Activated T-helper 1 cell treated with Interleukin-2 at 50 U/mL for 16 hours (primary cell): ENCODE measurements around the gene RARG.
A peak's percentile ranks its signal among the peaks of the same experiment; 100 is the strongest.
"Not testable (repeated sequence)": the region's sequence is repeated elsewhere in the genome, so short reads cannot be mapped to it uniquely, and the experiment has no call there.

ENCODE experiments used
- DNase-seq: peaks from one replicate; pipeline ENCODE4 v3.0.0-alpha.2; 2020; ENCODE audit warnings: low read depth

Gene RARG

DNA sequence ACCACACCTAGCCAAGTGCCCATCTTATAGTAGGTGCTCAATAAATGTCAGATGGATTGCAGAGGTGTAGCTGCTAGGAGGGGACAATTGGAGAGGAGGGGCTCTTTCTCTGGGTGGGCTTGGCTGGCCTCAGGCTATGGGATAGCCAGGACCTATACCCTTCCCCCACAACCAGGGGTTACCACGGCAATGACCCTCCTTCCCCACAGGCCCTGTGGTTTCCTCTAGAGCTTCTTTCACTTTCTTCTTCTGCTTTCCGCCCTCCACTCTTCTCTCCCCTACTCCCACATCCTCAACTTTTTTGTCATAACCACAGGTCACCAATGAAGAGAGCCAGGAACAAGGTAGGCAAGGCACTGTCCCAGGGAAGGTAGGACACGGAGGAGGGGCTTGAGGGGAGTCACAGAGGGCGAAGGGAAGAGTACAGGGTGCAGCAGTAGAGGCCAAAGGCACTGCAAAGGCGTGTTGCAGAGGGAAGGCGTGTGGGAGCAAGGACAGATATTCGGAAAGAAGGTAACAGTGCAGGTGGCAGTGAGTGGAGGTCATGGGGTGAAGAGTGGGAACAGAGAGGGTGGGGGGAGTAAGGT is 23.0 kb downstream of the RARG start:
- DNase-seq: no peak

GRCh38 chr12:53208435-53208834 is 23.6 kb downstream of the RARG start:
- no peak for DNase-seq

- DNase-seq: peak; percentile 64
These were observed 25.0 kb downstream of the RARG start, which contains the start of gene ITGB7 for GRCh38 chr12:53207042-53207441. ITGB7 (minus strand) TSS chr12:53207251; CDS start chr12:53200443, 6,808 bp downstream.

DNA sequence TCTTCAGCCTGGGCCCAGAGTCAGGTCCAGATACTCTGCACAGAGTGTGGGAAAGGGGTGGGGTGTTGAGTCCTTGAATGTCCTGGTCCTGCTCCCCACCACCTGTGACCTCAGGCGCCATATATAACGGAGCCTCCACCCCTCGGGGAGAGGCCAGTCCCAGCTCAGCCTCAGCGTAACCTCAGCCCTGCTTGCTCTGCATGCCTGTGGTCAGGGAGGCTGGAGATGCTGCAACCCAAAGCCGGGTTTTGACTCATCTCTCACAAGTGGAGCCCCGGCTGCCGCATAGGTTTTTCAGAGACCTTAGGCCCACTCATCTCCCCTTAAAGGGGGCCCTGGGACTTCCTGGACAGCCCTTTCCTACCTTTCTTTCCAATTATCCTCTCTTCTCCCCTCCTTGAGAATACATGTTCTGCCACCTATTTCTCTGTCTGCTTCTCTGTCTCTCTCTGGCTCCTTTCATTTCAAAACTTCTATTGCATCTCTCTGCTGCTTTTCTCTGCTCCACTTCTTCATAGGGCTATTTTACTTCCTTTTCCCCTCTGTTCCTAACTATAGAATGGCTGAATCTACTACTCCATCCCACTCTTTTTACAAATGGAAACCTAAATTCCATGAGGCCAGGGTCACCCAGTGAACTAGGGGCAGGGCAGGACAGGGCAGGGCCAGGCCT is 26.1 kb downstream of the RARG start:
- DNase-seq: peak; percentile 39

- DNase-seq: no peak
These were observed 27.7 kb downstream of the RARG start for GRCh38 chr12:53204351-53204750.

GRCh38 chr12:53202316-53202715 is 29.7 kb downstream of the RARG start:
- DNase-seq: not testable (repeated sequence)

DNA sequence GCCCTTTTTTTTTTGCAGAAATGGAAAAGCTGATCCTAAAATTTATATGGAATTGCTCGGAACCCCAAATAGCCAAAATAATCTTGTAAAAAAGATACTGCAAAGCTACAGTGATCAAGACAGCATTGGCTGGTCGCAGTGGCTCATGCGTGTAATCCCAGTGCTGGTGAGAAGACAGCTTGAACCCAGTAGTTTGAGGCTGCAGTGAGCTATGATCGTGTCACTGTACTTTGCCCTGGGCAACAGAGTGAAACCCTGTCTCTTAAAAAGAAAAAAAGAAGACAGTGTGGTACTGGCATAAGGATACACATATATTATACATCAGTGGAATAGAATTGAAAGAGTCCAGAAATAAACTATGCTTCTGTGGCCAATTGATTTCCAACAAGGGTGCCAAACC is 30.4 kb downstream of the RARG start:
- no peak for DNase-seq

- DNase-seq: no peak
These were observed 30.9 kb downstream of the RARG start for GRCh38 chr12:53201177-53201541.

DNA sequence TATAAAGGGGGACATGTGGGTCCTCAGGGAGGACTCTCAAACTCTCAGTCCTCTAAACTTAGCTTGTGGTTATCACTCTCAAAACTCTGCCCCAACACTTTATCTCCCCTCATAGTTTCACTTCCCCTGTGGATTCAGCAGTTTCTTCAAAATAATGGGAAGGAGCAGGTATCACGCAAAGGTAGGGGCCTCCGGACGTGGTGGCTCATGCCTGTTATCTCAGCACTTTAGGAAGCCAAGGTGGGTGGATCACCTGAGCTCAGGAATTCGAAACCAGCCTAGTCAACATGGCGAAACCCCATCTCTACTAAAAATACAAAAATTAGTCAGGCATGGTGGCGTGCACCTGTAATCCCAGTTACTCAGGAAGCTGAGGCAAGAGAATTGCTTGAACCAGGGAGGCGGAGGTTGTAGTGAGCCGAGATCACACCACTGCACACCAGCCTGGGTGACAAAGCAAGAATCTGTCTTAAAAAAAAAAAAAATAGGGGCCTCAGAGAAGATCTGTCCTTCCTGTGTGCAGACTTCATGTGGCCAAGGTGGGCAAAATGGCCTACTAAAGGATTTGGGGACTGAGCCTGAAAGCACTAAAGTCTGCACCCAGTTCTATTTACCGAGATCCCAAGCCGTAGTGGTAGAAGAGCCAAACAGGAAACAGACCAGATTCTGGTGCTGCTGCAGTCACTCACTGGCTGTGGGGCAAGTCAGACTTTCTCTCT is 31.4 kb downstream of the RARG start:
- DNase-seq: no peak

GRCh38 chr12:53200107-53200457 is 31.9 kb downstream of the RARG start:
- no peak for DNase-seq

GRCh38 chr12:53199700-53200099 is 32.3 kb downstream of the RARG start:
- no peak for DNase-seq

DNA sequence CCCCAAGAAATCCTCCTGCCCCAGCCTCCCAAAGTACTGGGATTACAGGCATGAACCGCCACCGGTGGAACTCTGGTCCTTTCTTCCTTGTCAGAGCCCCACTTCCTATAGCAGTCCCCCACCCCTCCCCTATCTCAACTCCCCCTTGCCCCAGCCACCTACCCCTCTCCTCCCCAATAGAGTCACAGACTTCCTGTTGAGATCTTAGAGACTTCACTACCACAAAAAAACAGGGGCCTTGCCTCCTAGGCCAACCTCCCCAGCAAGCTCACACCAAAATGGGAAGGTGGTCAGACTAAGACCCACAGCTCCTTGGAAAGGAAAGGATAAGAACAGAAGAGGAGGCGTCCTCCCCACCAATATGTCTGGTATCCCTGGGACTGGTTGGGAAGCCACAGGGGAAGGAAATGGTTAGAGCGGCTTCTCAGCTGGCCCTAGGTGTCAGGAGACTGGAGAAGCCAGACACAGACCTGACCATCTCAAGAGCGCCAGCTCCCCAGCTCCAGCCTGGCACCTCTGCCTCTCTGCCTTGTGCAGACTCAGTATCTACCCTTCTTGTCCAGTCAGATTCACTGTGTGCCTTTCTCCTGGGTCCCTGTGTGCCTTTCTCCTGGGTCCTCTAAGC is 33.4 kb downstream of the RARG start:
- no peak for DNase-seq

GRCh38 chr12:53197011-53197640 is 34.9 kb downstream of the RARG start:
- no peak for DNase-seq

- no peak for DNase-seq
These were observed 35.5 kb downstream of the RARG start for GRCh38 chr12:53196486-53196885.

- DNase-seq: no peak
These were observed 36.2 kb downstream of the RARG start for GRCh38 chr12:53195516-53196420.

GRCh38 chr12:53194973-53195372 is 37.0 kb downstream of the RARG start:
- no peak for DNase-seq

DNA sequence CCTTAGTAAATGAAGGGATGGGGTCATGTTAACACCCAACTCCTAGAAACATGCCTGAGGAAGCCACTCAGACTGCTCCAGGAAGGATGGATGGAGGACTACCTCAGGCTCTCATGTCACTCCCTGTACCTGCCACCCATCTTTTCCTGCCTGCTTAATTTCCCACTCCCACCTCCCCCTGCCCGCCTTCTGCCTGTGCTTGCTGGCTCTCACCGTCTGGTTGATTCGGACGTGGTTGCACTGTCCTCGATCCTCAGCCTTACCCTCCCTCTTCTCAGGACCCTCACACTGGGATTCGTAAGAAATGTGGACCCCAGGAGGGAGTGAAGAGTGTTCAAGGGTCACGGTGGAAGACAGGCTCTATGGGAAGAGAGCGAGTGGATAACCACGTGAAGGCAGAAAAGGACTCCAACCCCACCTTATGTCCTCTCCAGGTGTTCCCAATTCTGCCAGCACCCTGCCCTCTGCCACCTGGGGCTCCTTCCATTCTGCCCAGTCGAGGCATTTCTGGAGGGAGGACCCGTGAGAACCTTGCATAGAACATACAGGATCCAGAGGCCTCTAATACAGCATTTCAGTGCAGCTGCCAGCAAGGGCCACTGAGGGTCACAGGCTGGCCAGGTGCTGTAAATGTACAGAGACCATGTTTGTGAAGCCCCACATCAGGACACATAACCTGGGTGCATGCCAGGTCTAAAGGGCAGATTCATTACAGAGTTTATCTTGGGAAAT is 37.9 kb downstream of the RARG start:
- no peak for DNase-seq

DNA sequence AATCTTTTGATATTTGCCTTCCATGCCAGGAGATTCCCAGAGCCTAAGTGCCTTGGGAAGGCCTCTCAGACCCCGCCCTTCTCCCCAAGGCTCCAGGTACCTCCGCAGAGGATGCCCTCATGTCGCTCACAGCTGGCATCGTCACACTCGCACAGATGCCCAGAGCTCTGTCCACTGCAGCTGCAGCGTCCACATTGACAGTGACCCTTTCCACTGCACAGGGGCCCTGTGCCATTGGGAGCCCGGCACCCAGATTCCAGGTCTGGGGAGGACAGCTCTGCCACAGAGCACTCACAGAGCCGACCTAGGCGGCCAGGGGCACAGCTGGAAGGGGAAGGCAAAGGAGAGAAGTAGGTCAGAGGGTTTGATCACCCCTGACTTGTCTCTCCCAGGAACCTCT is 39.0 kb downstream of the RARG start:
- DNase-seq: no peak

DNA sequence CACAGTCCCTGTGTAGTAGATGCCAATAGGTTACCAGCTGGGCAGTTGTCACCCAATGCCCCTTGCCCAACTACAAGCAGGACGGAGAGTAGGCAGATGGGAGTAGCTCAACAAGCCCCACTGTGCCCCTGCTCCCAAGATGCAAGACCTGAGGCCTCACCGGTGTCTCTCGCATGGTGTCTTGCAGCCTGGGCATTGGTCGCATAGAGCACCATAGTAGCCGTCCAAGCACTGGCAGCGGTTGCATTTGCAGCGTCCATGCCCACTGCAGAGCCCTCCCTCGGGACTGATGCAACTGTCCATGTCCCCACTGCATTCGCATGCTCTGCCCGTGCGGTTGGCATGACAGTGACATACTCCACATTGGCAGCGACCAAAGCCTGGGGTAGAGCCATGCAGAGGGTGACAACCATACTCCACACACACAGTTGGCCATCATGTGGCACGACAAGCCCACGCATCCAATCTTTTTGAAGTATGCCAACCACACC is 39.4 kb downstream of the RARG start:
- no peak for DNase-seq

- no peak for DNase-seq
These were observed 40.0 kb downstream of the RARG start for GRCh38 chr12:53191885-53192530.
